ENCODE results near the gene DEAF1. TPM values are rescaled to one million over a fixed set of nuclear protein-coding genes. Genes with fewer than 3 reads are reported as not detected.
A peak's percentile ranks its signal among the peaks of the same experiment; 100 is the strongest.

Gene DEAF1
- total RNA-seq, 1 donor from 2014 or later = 39.8 TPM

DNA sequence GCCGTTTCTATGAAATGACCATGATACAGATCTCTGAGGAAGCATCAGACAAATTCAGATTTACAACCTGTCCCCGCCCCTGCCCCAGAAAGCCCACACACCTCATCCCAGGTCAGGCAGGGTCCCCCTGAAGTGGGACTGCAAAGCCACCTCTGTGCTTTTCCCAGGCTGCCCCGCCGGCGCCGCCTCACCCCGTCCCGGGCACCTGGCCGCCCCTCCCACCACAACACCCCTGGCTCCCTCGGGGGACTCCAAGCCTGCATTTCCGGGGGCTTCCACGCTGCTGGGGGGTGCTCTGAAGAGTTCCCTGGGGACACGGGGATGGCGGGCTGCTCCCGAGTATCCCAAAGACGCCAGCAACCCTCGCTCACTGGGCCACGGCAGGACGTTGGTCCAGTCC, 34.7 kb downstream of the DEAF1 start:
- Mint-ChIP-seq H3K27me3 (no peaks in the 10 kb centered on the region), H3K36me3 (ENCODE audit: low read depth) (peaks cover 40% of the 10 kb centered on the region), H3K27ac (no peak overlapping the region), H3K9me3 (no peaks in the 10 kb centered on the region), H3K4me3 (no peak overlapping the region), H3K4me1 (peaks cover 4% of the 10 kb centered on the region)
- ChIA-PET POLR2A (no interaction called here), CTCF (interaction anchor here (2.9 kb wide), 1 partner anchor 65 kb away, joined by 34 read pairs; no protein-coding TSS in a partner anchor)
- no peak for ATAC-seq (ENCODE audit: low read depth)
- intact Hi-C loops (cut with micrococcal nuclease) = no loop called here
- no peak for DNase-seq
- TF ChIP-seq, protein P1, sequence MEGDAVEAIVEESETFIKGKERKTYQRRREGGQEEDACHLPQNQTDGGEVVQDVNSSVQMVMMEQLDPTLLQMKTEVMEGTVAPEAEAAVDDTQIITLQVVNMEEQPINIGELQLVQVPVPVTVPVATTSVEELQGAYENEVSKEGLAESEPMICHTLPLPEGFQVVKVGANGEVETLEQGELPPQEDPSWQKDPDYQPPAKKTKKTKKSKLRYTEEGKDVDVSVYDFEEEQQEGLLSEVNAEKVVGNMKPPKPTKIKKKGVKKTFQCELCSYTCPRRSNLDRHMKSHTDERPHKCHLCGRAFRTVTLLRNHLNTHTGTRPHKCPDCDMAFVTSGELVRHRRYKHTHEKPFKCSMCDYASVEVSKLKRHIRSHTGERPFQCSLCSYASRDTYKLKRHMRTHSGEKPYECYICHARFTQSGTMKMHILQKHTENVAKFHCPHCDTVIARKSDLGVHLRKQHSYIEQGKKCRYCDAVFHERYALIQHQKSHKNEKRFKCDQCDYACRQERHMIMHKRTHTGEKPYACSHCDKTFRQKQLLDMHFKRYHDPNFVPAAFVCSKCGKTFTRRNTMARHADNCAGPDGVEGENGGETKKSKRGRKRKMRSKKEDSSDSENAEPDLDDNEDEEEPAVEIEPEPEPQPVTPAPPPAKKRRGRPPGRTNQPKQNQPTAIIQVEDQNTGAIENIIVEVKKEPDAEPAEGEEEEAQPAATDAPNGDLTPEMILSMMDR (IDR thresholded peaks at IDR 0.05) = no peak

DNA sequence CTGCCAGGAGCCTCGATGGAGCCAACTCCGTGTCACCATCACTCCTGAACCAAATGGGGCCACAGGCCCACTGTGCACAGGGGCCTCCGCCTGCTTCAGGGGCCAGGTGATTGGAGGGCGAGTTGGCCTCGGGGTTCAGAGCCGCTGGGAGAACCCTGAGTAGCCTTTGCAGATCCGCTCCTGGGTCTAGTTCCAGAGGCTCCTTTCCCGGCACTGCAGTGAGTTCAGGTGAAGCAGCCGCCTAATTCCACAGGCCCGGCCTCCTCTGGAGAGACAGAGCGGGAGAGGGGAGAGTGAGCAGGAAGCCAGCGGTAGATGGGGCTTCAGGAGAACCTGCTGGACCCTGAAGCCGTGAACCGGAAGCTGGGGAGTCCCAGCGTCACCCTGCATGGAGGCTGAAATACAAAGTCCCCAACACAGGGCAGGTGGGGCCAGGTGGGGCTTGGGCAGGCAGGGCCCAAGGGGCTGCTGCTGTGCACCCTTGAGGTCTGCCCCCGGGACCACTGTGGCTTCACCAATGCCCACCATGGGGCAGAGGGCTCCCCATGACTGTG, 35.4 kb downstream of the DEAF1 start:
- Mint-ChIP-seq H3K4me1 (peaks cover 4% of the 10 kb centered on the region), H3K27me3 (no peaks in the 10 kb centered on the region), H3K36me3 (ENCODE audit: low read depth) (peaks cover 39% of the 10 kb centered on the region), H3K4me3 (no peak overlapping the region), H3K27ac (no peak overlapping the region), H3K9me3 (no peaks in the 10 kb centered on the region)
- POLR2A ChIA-PET = no interaction called here
- intact Hi-C loops (cut with micrococcal nuclease) = no loop called here
- DNase-seq (no peak), ATAC-seq (ENCODE audit: low read depth) (peak; percentile 37)
- TF ChIP-seq, protein P1 (IDR thresholded peaks at IDR 0.05) = no peak
- CTCF ChIA-PET = no interaction called here

DNA sequence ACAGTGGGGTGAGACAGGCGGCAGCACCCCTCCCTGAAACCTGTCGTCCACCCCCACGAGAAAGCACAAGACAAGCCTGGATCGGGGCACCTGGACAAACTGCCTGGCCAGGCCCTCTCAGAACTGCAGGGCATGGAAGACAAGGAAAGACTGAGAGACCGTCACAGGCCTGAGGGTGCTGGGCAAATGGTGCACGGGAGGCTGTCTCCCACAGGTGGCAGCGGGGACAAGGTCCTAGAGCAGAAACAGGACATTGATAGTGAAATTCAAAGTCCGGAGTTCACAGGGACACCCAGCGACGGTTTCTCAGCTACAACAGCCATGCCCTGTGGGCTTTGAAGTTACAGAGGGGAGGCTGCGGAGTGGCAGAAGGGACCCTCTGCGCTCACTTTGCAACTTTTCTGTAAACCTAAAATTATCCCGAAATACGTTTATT, 37.3 kb downstream of the DEAF1 start:
- intact Hi-C loops (cut with micrococcal nuclease) = no loop called here
- H3K4me3 Mint-ChIP-seq = no peak overlapping the region
- H3K4me1 Mint-ChIP-seq = peaks cover 4% of the 10 kb centered on the region
- H3K27me3 Mint-ChIP-seq = no peaks in the 10 kb centered on the region
- POLR2A ChIA-PET = interaction anchor here (0.6 to 1.0 kb wide), 2 partner anchors 61 to 148 kb away, joined by 3 to 7 read pairs; no protein-coding TSS in a partner anchor
- peaks cover 36% of the 10 kb centered on the region for H3K36me3 Mint-ChIP-seq (ENCODE audit: low read depth)
- CTCF ChIA-PET = no interaction called here
- TF ChIP-seq, protein P1 (IDR thresholded peaks at IDR 0.05) = no peak
- no peak overlapping the region for H3K27ac Mint-ChIP-seq
- ATAC-seq (ENCODE audit: low read depth) (no peak), DNase-seq (no peak)
- no peaks in the 10 kb centered on the region for H3K9me3 Mint-ChIP-seq

DNA sequence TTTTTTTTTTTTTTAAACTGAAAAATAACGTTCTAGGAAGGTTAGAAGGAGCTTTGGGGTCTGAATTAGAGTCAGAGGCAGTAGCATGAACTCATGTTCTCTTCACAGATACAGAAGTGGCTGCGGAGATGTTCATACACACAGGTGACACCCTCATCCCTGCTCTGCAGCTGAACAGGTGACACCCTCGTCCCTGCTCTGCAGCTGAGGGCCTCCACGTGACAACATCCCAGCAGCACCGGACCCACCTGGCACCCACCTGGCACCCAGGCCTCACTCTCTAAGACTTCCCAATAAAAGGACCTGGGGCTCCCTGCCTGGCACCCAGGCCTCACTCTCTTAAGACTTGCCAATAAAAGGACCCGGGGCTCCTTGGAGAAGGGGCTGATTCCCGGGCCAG, 38.2 kb downstream of the DEAF1 start:
- CTCF ChIA-PET = no interaction called here
- POLR2A ChIA-PET = interaction anchor here (1.0 kb wide), 1 partner anchor 62 kb away, joined by 3 read pairs; no protein-coding TSS in a partner anchor
- H3K4me3 Mint-ChIP-seq = no peak overlapping the region
- peaks cover 37% of the 10 kb centered on the region for H3K36me3 Mint-ChIP-seq (ENCODE audit: low read depth)
- peaks cover 4% of the 10 kb centered on the region for H3K4me1 Mint-ChIP-seq
- no peaks in the 10 kb centered on the region for H3K27me3 Mint-ChIP-seq
- H3K9me3 Mint-ChIP-seq = no peaks in the 10 kb centered on the region
- H3K27ac Mint-ChIP-seq = no peak overlapping the region
- DNase-seq (no peak), ATAC-seq (ENCODE audit: low read depth) (no peak)
- TF ChIP-seq, protein P1 (IDR thresholded peaks at IDR 0.05) = no peak
- intact Hi-C loops (cut with micrococcal nuclease) = no loop called here

DNA sequence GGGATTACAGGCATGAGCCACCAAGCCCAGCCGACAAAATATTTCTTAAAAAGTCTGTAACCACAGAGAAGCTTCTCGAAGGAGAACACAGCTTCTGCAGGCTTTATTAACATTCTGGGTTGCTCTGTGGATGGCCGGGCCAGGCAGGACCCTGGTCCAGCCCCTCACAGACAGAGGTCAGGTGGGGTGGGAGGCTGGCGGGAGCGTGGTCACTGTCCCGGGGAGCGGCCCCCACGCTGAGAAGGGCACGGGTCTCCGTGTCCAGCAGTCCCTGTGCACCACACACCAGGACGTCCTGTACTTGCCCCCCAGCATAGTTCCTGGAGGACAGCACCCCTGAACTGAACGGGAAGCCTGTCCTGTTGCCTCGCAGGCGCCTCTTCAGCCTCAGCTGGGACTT, 38.6 kb downstream of the DEAF1 start:
- intact Hi-C loops (cut with micrococcal nuclease) = no loop called here
- no peak for ATAC-seq (ENCODE audit: low read depth)
- TF ChIP-seq, protein P1 (IDR thresholded peaks at IDR 0.05) = no peak
- Mint-ChIP-seq H3K4me3 (no peak overlapping the region), H3K4me1 (peaks cover 4% of the 10 kb centered on the region), H3K9me3 (no peaks in the 10 kb centered on the region), H3K36me3 (ENCODE audit: low read depth) (peaks cover 36% of the 10 kb centered on the region), H3K27ac (no peak overlapping the region), H3K27me3 (no peaks in the 10 kb centered on the region)
- DNase-seq = no peak
- POLR2A ChIA-PET = no interaction called here
- CTCF ChIA-PET = no interaction called here

Measured in activated B cell treated with CpG ODN at 0.5 μM for 24 hours (primary cell).